ENCODE data around the gene NIPBL. TPM values are rescaled to one million over a fixed set of nuclear protein-coding genes. Genes with fewer than 3 reads are reported as not detected.

NIPBL gene
- total RNA-seq, 1 experiment from 2014 or later: 61.3 TPM

GRCh38 chr5:37014321-37014720 is 137.8 kb downstream of the NIPBL start:
- H2BK120ac ChIP-seq (ENCODE audit: low read depth, low read length, poor library complexity, severe bottlenecking): no peak overlapping the region
- H3K4me3 Mint-ChIP-seq: no peak overlapping the region
- H2BK5ac ChIP-seq (ENCODE audit: insufficient read length, low read length): no peak overlapping the region

More at GRCh38 chr5:37014321-37014720, 137.8 kb downstream of the NIPBL start:
- no peak overlapping the region for H2AK5ac ChIP-seq (ENCODE audit: insufficient read length, low read length)
- H4K8ac ChIP-seq (replicated peaks; ENCODE audit: insufficient read length, low read depth, low read length): no peak overlapping the region
- no peak overlapping the region for H3K4ac ChIP-seq (ENCODE audit: low read depth, low read length)
- no peaks in the 10 kb centered on the region for H3K27me3 ChIP-seq (ENCODE audit: insufficient read depth, low read length)
- H3K9me3 ChIP-seq (ENCODE audit: control insufficient read depth, low read depth, low read length): no peaks in the 10 kb centered on the region
- Mint-ChIP-seq H3K4me1 (no peaks in the 10 kb centered on the region), H3K9me3 (peaks cover 0 to 2% of the 10 kb centered on the region in 2 experiments; a peak in 3 of 5 replicates), H3K27ac (no peak overlapping the region), H3K27me3 (ENCODE audit: low read depth) (no peaks in the 10 kb centered on the region), H3K36me3 (ENCODE audit: insufficient read depth in 1 of 3, low read depth in 3 of 3) (peaks cover 18 to 60% (median 59%) of the 10 kb centered on the region in 3 experiments; a peak in 6 of 7 replicates)
- H3K9ac ChIP-seq (ENCODE audit: extremely low read depth, insufficient read length, low read length): no peak overlapping the region
- no peak overlapping the region for H4K5ac ChIP-seq (ENCODE audit: insufficient read length, low read depth, low read length)
- H3K56ac ChIP-seq (ENCODE audit: insufficient read length, low read depth, low read length): no peak overlapping the region
- H2BK12ac ChIP-seq (ENCODE audit: insufficient read length, low read depth, low read length): no peak overlapping the region
- H2BK20ac ChIP-seq (ENCODE audit: low read depth, low read length, poor library complexity, severe bottlenecking): no peak overlapping the region
- H3K79me2 ChIP-seq (ENCODE audit: insufficient read depth, low read length): no peaks in the 10 kb centered on the region
- no peak overlapping the region for H3K4me2 ChIP-seq (ENCODE audit: insufficient read depth, insufficient read length, low read length)
- no peak overlapping the region for H2BK15ac ChIP-seq (ENCODE audit: low read depth, low read length)
- H2AFZ ChIP-seq (ENCODE audit: low read length): no peak overlapping the region
- H3K14ac ChIP-seq (ENCODE audit: insufficient read depth, low read length): no peak overlapping the region
- H4K91ac ChIP-seq (ENCODE audit: insufficient read length, low read depth, low read length): no peak overlapping the region
- H3K79me1 ChIP-seq (ENCODE audit: insufficient read depth, low read depth, low read length, poor library complexity, severe bottlenecking): no peaks in the 10 kb centered on the region
- H4K20me1 ChIP-seq (ENCODE audit: control insufficient read depth, insufficient read depth, insufficient read length): no peaks in the 10 kb centered on the region
- H3K23me2 ChIP-seq (ENCODE audit: insufficient read length, low read depth, low read length, poor library complexity, severe bottlenecking): no peaks in the 10 kb centered on the region
- no peak overlapping the region for H3K23ac ChIP-seq (ENCODE audit: insufficient read length, low read depth, low read length)
- no peaks in the 10 kb centered on the region for H3K4me1 ChIP-seq (ENCODE audit: insufficient read depth, low read length)
- TF ChIP-seq, protein P1, sequence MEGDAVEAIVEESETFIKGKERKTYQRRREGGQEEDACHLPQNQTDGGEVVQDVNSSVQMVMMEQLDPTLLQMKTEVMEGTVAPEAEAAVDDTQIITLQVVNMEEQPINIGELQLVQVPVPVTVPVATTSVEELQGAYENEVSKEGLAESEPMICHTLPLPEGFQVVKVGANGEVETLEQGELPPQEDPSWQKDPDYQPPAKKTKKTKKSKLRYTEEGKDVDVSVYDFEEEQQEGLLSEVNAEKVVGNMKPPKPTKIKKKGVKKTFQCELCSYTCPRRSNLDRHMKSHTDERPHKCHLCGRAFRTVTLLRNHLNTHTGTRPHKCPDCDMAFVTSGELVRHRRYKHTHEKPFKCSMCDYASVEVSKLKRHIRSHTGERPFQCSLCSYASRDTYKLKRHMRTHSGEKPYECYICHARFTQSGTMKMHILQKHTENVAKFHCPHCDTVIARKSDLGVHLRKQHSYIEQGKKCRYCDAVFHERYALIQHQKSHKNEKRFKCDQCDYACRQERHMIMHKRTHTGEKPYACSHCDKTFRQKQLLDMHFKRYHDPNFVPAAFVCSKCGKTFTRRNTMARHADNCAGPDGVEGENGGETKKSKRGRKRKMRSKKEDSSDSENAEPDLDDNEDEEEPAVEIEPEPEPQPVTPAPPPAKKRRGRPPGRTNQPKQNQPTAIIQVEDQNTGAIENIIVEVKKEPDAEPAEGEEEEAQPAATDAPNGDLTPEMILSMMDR (conservative IDR thresholded peaks at IDR 0.05): no peak
- H3K27ac ChIP-seq (ENCODE audit: insufficient read length, low read depth, low read length): no peak overlapping the region
- no peak overlapping the region for H3T11ph ChIP-seq (ENCODE audit: low read length)
- H3K18ac ChIP-seq (ENCODE audit: insufficient read length, low read depth, low read length): no peak overlapping the region
- no peak for DNase-seq

Data from H9 (cell line).